HG03342 (cell line): ENCODE data around the gene DRC7.

Source experiments
- ATAC-seq: cut with Tn5 transposase; IDR thresholded peaks from one replicate; pipeline ENCODE4 v1.9.1; 2021; ENCODE audit warnings: mild to moderate bottlenecking, moderate library complexity; ENCODE audit not compliant: unreplicated experiment

Gene DRC7

DNA sequence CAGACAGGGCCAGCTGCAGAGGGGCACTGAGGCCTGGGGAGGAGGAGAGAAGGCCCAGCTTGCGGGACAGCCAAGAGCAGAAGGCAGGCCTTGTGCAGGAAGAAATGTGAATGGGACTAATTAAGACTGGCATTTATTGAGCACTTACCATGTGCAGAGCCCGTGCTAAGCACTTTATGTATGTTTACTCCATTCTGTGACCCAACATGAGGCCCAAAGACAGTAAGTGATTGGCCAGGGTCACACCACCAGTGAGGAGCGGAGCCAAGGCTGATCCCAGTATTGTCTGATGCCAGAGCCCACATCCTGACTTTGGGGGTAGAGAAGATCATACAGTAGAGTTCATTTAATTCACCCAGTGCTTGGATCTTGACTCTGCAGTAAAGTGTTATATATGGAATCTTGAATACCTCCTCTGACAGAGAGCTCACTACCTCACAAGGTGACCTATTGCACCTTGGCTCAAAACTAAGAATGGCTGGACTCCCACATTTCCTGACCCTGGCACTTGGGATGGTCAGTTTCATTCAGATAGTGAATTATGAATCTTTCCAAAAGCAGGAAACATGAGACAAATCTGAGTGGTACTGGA lies 54.6 kb downstream of the DRC7 start:
- ATAC-seq: no peak

DNA sequence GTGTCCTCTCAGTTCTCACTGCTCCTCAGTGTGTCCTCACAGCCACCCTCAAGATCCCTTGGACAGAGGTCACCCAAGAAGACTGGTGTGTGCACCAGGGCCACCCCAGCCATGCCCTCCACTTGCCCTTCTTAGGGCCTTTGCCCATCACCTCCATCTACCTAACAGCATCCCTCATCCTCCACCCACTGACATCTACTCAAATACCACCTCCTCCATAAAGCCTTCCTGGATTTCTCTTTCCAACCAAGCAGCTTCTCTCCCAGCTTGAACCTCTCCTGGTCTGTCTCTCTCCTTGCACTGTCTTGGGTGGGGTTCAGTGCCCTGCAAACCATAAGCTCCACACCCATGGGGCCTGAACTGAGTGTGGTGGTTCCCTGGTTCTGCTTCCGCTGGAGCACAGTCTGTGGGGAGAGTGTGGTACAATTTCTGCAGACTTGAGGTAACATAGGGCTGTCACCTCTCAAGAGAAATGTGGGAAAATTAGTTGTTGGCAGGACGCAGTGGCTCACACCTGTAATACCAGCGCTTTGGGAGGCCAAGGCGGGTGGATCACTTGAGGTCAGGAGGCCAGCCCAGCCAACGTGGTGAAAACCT lies 55.3 kb downstream of the DRC7 start:
- no peak for ATAC-seq

DNA sequence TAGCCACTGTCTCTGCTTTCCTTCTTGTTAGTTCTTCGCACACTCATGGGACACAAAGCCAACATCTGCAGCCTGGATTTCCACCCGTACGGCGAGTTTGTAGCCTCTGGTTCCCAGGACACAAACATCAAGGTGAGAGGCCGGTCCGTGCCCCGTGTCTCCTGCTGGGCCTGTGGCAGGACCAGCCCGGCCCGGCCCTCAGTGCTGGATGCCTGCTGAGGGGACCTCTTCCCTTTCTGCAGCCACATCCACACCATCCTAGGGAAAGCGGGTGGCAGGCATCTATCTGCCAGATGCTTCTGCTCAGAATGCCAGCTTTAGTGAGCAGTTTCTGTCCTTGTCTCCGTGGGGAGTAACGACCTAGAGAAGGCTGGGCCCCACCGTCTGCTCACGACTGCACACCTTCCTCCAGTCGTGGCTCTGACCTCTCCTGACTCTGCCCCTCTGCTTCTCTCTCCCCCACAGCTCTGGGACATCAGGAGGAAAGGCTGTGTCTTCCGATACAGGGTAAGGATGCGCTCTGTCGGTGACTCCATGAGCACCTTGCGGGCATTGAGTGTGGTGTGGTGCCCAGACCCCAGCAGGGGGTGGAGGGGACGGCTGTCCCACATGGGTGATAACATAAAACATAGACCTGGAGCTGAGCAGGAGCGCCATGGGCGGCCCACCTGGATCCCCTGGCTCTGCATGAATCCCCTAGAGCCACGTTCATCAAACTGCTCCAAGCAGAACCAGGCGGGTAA lies 56.4 kb downstream of the DRC7 start:
- no peak for ATAC-seq

DNA sequence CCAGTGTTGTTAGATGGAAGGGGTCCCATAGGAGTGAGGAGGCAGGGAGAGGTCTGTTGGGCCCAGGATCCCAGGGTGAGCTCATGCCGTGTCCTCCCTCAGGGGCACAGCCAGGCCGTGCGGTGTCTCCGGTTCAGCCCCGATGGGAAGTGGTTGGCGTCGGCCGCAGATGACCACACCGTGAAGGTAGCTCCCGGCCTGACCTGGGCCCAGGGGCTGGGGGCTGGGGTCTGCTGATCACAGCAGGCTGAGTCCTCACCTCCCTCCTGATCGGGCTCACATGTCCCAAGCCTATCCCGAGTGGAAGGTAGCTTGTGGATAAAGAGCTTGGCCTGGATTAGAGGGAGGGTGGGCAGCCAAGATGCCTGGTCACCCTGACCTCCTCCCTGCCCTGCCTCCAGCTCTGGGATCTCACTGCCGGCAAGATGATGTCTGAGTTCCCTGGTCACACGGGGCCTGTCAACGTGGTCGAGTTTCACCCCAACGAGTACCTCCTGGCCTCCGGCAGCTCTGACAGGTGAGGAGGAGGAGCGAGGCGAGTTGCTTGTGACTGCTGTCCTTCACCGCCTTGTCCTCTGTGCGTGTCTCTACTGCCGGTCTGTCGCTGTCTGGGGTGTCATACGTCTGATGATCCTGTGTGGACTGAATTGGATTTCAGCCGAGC lies 57.1 kb downstream of the DRC7 start:
- no peak for ATAC-seq

DNA sequence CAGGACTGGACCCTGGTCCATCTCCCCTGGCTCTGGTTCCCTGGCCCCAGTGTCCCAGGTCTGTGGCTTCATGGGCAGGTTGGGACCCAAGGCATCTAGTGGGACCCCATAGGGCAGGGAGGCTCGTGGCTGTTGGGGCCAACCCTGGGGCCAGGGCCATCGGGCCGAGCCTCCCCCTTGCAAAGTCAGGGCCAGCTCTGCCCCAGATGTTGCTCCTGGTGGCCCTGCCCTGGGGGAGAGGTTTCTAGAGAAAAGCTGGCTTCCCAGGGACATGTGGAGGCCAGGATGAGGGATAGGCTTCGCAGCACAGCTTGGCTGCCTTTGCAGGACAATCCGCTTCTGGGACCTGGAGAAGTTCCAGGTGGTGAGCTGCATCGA lies 57.6 kb downstream of the DRC7 start:
- ATAC-seq: no peak

DNA sequence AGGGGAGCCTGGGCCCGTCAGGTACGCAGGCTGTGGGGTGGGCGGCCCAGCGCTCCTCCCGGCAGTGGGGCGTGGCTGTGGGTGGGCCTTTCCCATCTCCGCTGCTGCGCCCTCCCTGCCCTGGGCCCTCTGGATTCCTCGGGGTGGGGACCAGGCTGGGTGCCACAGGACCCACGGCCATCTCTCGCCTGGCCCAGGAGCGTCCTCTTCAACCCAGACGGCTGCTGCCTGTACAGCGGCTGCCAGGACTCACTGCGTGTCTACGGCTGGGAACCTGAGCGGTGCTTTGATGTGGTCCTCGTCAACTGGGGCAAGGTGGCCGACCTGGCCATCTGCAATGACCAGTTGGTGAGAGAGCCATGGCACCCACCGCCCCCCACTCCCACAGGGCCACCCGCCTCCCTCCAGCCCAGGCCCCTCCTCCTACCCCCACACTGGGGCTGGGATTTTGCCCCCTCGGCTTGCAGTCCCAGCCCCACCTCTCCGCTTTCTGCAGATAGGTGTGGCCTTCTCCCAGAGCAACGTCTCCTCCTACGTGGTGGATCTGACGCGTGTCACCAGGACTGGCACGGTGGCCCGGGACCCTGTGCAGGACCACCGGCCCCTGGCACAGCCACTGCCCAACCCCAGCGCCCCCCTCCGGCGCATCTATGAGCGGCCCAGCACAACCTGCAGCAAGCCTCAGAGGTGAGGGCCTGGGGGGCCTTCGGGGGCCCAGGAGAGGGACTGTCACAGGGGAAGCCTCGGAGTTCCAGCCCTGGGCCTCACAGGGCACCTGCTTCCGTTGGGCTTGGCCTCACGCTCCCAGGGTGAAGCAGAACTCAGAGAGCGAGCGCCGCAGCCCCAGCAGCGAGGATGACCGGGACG lies 58.2 kb downstream of the DRC7 start:
- no peak for ATAC-seq

DNA sequence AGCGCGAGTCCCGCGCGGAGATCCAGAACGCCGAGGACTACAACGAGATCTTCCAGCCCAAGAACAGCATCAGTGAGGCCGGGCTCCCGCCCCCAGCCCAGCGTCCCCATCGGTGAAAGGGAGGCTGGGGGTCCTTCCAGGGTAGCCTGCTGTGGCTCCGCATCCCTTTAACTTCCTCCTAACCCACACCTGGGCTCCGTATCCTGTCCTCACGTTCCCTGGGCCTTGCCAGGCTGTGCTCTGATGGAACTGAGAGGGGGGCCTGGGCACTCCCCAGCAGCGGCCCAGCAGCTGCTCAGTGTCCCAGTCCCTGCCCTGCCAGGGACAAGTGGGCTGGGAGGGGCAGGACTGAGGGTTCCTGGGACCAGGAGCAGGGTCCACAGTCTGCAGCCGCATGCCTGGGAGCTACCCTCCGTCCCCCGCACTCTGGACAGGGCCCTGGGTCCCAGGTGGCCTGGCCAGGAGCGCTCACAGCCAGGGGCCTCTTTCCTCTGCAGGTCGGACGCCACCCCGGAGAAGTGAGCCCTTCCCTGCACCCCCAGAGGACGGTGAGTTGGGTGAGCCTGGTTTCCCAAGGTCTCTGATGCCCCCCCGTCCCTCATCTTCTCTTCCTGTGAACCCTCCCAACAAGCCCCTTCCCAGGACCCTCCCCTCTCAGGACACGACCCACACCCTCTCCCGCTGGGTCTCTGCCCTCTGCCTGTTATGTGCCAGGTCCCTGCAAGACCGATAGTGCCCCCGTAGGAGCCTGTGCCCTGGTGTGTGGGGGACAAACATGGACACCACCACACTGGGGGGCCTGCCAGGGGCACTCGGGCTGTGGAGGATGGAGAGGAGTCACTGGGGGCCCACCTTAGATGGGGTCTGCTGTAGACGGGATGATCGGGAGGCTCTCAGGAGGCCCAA lies 59.1 kb downstream of the DRC7 start:
- ATAC-seq: no peak

DNA sequence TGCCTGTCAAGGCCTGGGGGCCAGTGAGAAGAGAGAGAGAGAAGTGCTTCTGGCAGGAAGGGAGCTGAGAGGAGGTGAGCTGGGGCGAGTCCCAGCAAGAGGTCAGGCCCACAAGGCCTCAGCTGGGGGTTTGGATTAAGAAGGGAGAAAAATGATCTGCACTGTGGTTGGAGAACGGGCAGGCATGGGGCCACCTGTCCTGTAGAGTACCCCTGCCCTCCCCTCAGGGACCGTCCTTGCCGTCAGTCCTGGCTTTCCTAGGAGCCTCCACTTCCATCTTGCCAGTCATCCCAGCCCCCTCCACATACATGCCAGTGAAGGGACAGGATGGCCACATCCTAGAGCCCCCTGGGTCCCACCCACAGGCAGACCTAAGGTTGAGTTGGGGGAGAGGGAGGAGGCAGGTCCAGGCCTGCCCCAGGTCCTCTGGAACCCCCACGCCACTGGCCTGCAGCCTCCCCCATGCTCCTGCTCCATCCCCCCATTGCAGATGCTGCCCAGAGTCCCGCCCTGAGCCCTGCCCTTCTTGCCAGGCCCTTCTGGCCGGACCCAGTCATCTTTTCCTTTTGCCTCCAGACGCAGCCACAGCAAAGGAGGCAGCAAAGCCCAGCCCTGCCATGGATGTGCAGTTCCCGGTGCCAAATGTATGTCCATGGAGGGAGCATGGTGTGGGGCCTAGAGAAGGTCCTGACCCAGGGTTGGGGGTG lies 59.9 kb downstream of the DRC7 start:
- no peak for ATAC-seq

DNA sequence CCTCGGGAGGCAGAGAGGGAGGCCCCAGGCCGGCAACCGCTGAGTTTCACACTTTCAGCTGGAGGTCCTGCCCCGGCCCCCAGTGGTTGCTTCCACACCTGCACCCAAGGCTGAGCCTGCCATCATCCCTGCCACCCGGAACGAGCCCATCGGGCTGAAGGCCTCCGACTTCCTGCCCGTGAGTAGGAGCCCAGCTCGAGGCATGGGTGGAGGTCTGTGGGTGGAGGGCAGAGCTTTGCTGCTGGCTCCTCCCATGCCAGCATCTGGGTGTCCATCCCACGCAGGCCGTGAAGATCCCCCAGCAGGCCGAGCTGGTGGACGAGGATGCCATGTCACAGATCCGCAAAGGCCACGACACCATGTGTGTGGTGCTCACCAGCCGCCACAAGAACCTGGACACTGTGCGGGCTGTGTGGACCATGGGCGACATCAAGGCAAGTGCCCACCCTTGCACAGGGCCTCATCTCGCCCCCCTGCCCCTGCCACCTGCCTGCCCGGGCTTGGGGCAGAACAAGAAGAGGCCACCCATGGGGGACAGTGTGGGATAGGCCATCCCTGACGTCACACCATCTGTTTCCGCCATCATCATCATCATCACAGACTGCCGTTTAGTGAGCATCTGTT lies 60.6 kb downstream of the DRC7 start:
- ATAC-seq: no peak

DNA sequence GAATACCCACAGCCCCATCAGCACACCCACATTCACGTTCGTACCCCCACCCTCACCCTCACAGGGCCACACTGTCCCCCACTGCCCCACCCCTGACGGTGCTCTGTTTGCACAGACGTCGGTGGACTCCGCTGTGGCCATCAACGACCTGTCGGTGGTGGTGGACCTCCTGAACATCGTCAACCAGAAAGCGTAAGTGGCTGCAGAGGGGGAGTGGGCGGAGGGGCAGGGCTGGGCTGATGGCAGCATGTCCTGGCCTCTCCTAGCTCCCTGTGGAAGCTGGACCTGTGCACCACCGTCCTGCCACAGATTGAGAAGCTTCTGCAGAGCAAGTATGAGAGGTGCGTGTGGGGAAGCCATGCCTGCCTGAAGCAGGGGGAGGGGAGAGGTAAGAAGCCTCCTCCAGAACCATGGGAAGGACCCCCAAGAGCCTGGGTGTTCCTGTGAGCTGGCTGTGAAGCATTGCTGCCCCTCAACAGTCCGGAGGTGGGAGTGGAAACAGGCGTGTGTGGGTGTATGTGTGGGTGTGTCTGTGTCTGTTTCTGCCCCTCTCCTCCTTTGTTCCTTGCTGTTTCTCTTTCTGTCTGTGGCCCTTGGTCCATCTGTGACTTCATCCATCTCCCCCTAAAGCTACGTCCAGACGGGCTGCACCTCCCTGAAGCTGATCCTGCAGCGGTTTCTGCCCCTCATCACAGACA lies 61.3 kb downstream of the DRC7 start:
- no peak for ATAC-seq

DNA sequence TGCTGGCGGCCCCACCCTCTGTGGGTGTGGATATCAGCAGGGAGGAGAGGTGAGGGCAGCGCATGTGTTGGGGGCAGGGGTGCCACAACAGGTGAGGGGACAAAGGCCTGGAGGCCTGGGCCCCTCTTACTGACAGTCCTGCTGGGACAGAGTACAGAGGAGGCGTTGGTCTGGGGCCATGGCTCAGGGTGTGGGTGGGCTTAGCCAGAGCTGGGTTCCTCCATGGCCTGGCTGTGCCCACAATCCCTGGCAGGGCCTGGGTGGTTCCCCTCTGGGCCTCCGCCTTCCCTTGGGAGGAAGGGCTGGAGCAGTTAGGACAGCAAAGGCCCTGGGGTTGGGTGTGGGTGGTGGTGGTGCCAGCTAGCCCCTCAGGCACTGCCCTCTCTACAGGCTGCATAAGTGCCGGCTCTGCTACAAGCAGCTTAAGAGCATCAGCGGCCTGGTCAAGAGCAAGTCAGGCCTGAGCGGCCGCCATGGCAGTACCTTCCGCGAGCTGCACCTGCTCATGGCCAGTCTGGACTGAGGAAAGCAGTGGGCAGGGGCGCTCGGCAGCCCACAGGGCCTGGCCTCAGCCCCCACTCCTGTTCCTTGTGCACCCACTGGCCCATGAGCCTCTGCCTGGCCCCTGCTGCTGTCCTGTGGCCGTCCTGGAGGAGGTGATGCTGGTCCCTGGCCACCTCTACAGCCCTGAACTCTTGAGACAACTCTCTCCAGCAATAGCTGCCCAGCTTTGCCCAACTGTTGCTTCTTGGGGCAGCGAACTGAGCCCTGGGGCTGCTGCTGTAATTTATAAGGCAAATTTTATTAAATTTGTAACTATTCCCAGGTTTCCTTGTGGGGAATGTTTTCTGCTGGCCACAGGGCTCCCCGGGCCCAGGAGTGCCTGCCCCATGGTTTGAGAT lies 62.1 kb downstream of the DRC7 start:
- ATAC-seq: no peak

DNA sequence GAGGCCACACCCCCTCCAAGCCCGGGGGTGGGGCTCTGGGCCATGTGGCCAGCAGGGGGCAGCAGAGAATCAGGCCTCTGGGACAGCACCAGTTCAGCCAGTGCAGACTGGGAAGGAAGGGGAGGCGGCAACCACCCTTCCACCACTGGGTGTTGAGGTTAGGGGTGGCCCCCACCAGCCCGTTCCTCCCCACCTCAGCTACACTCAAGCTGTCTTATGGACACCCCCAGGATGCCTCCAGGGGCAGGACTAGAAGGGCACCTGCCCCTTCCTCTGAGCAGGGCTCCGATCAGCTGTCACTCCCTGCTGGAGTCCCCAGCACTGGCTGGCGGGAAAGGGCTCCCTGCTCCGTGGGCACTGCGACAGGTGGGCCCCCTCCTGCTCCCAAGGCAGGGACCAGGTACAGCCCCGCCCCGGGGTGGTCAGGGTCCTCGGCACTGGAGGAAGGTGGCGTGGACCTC lies 62.8 kb downstream of the DRC7 start:
- ATAC-seq: peak; percentile 80

DNA sequence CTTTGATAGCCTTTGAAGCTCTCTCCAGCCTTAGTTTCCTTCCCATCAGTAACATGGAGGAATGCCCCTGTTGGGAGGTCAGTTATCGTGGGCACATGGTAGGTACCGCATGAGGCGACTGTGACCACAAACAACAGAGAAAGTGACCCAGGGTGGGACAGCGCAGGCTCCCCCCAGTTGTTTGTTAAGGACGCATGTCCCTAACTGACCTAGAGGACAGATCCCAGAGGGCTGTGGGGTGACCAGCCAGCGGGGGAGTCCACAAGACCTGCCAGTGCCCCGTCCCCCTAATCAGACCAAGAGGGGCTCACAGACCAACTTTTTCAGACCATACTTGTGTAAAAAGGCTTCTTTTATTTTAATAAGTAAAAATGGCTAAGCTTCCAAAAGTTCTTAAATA lies 63.3 kb downstream of the DRC7 start:
- no peak for ATAC-seq

DNA sequence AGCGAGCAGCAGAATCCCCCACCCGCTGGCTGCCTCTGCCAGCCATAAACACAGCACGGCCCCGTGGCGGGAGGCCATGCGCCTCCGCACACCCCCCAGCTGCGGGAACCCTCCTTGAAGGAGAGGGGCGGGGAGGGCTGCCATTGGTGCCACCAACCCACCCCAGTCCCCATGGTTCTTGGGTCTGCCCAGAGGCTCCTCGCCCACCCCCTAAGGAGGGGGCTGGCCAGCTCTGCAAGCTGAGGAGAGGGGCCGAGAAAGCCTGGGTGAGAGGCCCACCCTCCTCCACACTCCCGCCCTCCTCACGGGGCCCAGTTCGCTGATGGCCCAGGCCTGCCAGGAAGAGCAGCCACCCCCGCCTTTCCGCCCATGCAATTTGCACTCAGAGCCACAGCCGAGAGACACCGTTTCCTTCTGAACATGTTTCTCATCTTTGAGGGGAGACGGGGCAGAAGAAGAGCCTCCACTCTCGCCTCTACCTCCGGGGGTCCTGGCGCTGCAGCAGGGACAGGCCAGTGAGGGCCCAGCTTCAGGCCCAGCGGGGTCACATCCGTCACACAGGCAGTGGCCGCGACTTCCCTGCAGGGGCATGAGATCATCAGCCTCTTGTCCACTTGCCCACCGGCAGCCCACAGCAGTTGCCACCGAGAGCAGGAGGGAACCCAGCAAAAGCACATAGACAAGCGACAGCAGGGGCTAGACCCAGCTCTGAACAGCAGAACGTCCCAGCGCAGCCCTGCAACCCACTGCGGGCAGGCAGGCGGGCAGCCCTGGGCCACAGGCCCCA lies 63.9 kb downstream of the DRC7 start:
- no peak for ATAC-seq

DNA sequence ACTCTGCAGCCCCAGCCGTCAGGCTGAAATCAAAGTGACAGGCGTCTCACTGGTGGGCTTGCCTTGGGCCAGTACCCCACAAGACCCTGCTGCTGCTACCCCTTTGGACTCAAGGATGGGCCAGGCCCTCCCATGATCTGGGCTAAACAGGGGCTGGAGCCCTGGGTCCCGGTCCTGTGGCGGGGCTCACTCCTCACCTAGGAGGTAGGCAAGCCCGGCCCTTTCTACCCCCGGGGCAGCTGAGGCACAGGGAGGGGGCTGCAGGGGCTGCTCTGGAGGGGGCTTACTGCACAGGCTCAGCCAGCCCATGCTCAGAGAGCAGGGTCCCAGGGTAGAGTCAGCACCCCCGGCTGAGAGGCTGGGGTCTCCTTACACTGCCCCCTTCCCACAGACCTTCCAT lies 64.5 kb downstream of the DRC7 start:
- no peak for ATAC-seq

DNA sequence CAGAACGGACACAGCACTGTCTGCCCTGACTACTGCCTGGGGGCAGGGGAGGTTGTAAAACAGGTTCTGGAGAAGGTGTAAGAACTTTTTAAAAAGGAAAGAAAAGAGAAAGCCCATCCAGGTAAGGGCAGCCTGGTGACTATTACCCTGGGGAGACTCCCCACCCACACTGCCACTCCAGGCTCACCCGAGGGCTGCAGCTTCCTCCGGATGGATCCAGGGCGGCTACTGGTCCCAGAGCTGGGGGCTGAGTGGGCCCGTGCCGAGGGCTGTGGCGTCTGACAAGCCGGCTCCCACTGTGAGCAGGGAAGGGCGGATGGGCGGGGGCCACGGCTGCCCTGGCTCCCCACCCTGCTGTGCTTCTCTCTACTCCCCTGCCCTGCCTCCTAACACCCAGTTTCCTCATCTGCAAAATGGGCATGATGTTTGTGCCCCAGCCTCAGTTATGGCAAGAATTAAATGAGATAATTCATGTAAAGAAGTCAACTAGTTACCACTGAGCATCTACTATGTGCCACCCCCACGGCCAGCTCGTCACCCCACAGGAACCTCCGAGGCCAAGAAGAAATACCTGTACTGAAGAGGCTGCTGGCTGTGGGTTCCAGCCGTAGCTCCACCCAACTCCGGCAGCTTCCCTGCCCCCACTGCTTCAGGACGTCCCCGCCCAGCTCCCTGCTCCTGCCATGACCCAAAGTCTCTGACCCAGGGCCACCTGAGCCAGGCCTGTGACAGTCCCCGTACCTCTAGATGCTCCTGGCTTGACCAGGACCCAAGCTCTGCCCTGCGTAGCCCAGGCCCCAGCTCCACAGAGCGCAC lies 65.1 kb downstream of the DRC7 start:
- ATAC-seq: no peak
